ENCODE results near the gene GNA15.

Gene GNA15

GRCh38 chr19:3175781-3176714, 40.2 kb downstream of the GNA15 start:
- DNase-seq (ENCODE audit: low spot score): peak; percentile 61

DNA sequence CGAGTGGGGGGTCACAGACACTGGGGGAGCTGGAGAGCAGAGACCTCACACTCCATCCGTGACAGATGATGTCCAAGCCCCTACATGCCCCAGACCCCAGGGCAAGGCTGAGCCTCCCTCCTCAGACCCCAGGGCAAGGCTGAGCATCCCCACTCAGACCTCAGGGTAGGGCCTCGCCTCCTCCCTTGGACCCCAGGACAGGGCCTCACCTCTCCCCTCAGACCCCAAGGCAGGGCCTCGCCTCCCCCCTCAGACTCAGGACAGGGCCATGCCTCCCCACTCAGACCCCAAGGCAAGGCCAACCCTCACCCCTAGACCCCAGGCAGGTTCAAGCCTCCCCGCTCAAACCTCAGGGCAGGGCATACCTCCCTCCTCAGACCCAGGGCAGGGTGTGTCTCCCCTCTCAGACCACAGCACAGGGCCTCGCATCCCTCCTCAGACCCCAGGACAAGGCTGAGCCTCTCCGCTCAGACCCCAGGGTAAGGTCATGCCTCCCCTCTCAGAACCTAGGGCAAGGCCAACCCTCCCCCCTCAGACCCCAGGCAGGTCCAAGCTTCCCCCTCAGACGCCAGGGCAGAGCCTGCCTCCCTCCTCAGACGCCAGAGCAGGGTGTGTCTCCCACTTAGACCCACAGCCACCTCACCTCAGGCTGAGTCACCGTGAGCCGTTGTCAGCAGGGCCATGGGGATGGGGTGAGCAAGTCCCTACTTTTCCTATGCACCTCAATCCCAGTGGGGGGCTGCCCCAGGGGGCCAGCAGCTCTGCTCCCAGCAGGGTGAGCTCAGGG, 41.1 kb downstream of the GNA15 start:
- peak; percentile 77 for DNase-seq (ENCODE audit: low spot score)

DNA sequence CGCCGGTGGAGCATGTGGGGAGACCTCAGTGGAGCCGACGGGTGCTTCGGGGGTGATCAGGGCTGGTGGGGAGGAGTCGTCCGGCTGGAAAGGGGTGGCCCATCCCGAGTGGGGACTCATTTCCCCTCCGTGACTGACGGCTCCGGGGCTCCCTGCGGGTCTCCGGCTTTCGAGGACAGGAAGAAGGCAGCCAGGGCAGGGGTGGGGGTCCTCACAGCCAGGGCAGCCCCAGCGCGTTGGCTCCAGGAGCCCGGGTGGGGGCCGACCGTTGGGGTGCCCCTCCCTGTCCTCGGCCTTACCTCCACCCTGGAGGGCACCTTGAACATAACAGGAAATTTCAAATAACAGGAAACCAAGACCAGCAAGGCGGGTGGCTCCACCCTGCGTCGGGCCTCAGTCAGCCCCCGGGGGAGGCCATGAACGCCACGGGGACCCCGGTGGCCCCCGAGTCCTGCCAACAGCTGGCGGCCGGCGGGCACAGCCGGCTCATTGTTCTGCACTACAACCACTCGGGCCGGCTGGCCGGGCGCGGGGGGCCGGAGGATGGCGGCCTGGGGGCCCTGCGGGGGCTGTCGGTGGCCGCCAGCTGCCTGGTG, 42.6 kb downstream of the GNA15 start, which contains the start of gene S1PR4:
S1PR4 (plus strand) TSS at position 393 of the 596 bp plus-strand sequence; CDS start at position 417, 24 bp downstream.
- DNase-seq (ENCODE audit: low spot score): peak; percentile 83

GRCh38 chr19:3178973-3179738, 43.3 kb downstream of the GNA15 start:
- peak; percentile 34 for DNase-seq (ENCODE audit: low spot score)

DNA sequence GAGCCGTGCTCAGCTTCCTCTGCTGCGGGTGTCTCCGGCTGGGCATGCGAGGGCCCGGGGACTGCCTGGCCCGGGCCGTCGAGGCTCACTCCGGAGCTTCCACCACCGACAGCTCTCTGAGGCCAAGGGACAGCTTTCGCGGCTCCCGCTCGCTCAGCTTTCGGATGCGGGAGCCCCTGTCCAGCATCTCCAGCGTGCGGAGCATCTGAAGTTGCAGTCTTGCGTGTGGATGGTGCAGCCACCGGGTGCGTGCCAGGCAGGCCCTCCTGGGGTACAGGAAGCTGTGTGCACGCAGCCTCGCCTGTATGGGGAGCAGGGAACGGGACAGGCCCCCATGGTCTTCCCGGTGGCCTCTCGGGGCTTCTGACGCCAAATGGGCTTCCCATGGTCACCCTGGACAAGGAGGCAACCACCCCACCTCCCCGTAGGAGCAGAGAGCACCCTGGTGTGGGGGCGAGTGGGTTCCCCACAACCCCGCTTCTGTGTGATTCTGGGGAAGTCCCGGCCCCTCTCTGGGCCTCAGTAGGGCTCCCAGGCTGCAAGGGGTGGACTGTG, 44.0 kb downstream of the GNA15 start:
- DNase-seq (ENCODE audit: low spot score): peak; percentile 40

DNA sequence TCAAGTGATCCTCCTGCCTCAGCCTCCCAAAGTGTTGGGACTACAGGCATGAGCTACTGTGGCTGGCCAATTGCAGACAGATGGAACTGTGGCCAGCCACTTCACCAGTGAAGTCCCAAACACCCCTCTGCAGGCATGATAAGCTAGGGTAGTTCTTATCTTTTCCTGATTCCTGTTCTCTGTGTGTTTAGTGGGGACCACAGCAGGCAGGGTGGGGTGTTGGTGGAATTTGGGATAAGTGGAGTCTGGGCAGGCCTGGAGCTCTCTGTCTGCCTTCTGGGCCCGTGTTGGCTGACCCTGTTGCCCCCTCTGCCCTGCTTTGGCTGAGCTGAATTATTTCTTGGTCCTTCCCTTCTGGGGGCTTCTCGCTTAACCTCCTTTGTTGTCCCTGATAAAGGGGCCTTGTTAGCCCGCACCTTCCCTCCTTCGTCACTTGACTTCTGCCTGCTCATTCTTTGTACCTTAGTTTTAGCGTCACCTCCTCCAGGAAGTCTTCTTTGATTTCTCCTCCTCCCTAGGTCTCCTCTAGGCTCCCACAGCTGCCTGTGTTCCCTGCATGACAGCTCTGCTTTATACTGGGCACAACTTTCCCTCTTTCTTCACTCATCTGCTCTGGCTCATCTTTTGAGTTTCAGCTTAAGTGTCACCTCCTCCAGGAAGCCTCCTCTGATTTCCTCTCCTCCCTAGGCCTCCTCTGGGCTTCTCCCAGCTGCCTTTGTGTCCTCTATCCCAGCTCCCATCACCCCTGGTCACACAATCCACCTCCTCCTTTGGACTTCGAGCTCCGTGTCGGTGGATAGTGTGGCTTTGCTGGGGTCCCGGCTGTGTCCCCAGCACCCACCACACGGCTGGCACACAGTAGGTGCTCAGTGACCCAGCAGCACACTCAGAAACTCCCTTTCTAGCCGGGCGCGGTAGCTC, 48.1 kb downstream of the GNA15 start:
- no peak for DNase-seq (ENCODE audit: low spot score)

DNA sequence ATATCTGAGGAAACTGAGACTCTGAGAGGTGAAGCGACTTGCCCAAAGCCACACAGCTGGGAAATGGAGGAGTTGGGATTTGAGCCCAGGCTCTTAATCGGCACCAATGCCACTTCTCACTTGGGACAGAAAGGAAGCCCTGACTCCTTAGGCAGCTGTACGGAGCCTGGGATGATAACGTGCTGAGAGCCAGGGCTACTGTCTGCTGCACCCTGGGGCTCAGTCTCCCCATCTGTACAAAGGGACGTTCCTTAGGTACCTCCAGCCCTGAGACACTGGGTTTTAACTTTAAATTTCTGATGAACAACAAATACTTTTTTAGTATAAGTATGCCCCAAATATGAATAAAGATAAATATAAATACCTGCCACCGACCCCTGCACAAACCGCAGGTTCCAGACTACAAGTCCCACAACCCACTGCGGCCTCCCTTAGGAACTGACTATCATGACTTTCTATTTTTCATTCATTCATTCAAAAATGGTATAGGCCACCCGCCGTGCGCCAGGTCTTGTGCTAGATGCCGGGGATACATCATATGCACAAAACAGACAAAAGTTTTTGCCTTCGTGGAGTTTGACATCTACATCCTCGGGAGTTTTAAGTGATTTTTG, 49.1 kb downstream of the GNA15 start:
- DNase-seq (ENCODE audit: low spot score): peak; percentile 69

DNA sequence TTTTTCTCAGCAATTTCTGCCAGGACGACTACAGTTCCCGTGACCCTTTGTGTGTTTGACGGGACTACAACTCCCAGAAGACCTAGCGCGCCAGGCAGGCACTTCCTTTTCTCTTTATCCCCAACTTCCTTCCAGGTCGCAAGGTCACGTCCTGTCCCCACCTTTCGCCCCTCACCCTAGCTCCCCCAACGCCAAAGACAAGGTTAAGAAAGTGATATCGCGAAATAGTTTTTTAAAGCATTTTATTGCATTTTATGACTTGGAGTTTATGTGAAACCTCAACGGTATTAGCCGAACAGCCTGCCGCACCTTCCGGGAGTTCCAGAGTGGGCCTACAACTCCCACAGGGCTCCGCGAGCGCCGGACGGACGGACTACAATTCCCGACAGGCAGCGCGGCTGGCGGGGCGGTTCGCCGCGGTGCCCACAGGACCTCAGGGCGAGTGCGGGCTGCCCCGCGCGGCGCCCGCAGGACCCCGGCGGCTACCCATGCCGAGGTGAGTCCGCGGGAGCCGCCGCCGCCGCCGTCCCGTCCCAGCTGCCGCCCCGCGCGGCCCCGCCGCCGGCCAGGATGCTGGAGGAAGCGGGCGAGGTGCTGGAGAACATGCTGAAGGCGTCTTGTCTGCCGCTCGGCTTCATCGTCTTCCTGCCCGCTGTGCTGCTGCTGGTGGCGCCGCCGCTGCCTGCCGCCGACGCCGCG, 49.8 kb downstream of the GNA15 start, which contains the start of gene NCLN:
NCLN (plus strand) TSS at position 470 of the 699 bp plus-strand sequence; CDS start at position 571, 101 bp downstream.
- DNase-seq (ENCODE audit: low spot score): peak; percentile 94

- DNase-seq (ENCODE audit: low spot score): no peak
Observed at GRCh38 chr19:3186160-3186688, 50.4 kb downstream of the GNA15 start.

GRCh38 chr19:3186891-3187661, 51.2 kb downstream of the GNA15 start:
- no peak for DNase-seq (ENCODE audit: low spot score)

GRCh38 chr19:3187662-3188511, 52.1 kb downstream of the GNA15 start:
- no peak for DNase-seq (ENCODE audit: low spot score)

DNA sequence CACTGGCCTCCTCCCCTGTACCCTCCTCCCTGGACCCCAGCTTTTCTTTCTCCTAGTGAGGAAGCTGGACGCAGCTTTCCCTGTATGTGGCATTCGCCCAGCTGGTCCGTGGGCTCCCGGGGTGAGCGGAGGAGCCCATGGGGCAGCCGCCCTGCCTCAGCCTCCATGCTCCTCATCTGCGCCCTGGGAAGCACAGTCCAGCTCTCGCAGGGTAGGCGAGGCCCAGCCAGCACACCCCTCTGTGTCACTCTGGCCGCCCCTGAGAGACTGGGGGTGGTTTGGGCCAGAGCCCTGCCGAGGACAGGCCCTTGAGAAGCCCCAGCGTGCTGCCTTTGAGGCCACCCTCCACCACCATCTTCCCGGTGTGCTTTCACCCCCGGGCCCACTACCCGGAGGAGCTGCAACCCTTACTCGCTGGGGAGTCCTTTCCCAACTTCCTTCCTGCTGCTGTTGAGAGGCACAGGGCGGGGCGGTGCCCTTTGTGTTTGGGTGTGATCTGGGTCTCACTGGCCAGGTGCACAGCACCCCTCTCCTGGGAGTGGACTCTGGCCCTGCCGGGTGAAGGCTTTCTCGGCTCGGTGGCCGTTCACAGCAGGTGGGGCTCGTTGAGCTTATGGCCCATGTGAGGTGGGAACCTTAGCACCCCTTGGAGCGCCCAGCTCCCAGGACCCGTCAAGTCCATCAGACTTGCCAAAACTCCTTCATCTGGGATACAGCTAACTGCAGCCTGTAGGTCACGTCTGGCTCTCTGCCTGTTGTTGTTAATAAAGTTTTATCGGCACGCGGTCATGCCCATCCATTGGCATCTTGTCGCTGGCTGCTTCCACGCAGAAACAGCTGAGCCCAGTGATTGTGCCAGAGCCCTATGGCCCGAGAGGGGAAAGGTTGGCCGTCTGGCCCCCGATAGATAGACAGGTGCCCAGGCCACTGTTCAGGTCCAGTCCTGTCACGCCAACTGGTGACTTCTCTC, 53.1 kb downstream of the GNA15 start:
- DNase-seq (ENCODE audit: low spot score): no peak

DNA sequence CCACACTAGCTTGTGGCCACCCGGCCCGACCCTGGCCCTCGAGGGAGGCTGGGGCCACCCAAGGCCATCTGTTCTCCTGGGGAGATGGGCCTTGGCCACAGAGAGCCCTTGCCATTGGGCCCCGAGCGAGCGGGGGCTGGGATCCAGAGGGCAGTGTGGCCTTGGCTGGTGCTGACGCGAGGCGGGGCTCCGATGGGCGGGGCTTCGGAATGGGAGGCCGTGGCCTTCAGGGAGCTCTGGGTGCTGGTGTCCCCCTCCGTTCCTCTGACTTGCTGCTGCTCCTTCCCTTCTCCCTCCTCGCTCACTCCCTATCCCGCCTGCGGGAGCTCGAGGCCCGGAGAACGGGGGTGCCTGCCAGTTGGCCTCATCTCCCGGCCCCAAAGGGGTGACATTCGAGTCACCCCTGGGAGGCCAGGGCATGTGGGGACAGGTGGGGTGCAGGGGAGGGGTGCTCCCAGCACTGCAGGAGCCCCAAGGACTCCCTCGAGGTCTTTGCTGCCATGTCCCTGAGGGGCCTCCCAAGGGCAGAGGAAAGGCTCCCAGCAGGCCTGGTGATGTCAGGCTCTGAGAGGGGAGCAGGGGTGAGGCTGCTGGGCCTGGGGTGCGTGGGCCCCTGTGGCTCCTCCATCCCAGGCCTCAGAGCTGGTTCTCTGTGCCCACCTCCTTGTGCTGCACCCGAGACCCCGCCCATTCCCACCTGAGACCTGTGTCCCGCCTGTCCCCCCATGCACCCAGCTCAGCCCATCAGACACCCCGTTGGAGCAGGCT, 54.1 kb downstream of the GNA15 start:
- no peak for DNase-seq (ENCODE audit: low spot score)

- DNase-seq (ENCODE audit: low spot score): no peak
Observed at GRCh38 chr19:3190470-3190770, 54.6 kb downstream of the GNA15 start.
